IMR-90 (cell line): ENCODE data around the gene SURF6. TPM values are rescaled to one million over a fixed set of nuclear protein-coding genes. Genes with fewer than 3 reads are reported as not detected.

Source experiments
- ATAC-seq: fragments of 200-7000 bp; cut with Tn5 transposase; 2 replicates; pipeline ENCODE4 v1.9.1; 2020; ENCODE audit warnings: low read depth, mild to moderate bottlenecking, moderate library complexity
- BruUV-seq: library from RNA; stranded (reverse); fragments of 400-500 nt; replicated peaks from 2 replicates; lab custom pipeline; 2021; lab: Mats Ljungman, UMichigan
- CTCF ChIA-PET: fragments of 300-600 bp; formaldehyde crosslinking; extraction: SDS; loops from one replicate; lab custom pipeline; 2021; ENCODE audit warnings: antibody characterized with exemption; lab: Yijun Ruan, JAX
- POLR2A ChIA-PET: fragments of 300-600 bp; sonication (Branson Sonifier 250); formaldehyde crosslinking; loops from one replicate; lab custom pipeline; 2022; ENCODE audit warnings: antibody characterized with exemption; ENCODE audit not compliant: unreplicated experiment; lab: Charles Lee
- DNase-seq: peaks from one replicate; pipeline ENCODE4 v3.0.0; 2013
- H2AFZ ChIP-seq: replicated peaks from 2 replicates; pipeline ENCODE3; 2013; ENCODE audit warnings: low read length, mild to moderate bottlenecking; ENCODE audit not compliant: poor library complexity
- H2AK5ac ChIP-seq: 2 replicates; pipeline ENCODE4 v1.6.1; 2013; ENCODE audit warnings: low read depth, low read length, inconsistent platforms
- H2AK9ac ChIP-seq: replicated peaks from 2 replicates; pipeline ENCODE3; 2013; ENCODE audit warnings: mild to moderate bottlenecking, low read depth, low read length, moderate library complexity; ENCODE audit not compliant: poor library complexity
- H2BK120ac ChIP-seq: 2 replicates; pipeline ENCODE4 v1.6.1; 2013; ENCODE audit warnings: low read depth, low read length, inconsistent platforms
- H2BK15ac ChIP-seq: 3 replicates; pipeline ENCODE4 v1.6.1; 2013; ENCODE audit warnings: low read depth, low read length, inconsistent platforms
- H2BK20ac ChIP-seq: 2 replicates; pipeline ENCODE4 v1.6.1; 2013; ENCODE audit warnings: low read depth, mild to moderate bottlenecking, inconsistent platforms, low read length, moderate library complexity
- H2BK5ac ChIP-seq: 2 replicates; pipeline ENCODE4 v1.6.1; 2013; ENCODE audit warnings: mild to moderate bottlenecking, low read depth, low read length, inconsistent platforms; ENCODE audit not compliant: poor library complexity, severe bottlenecking
- H3K14ac ChIP-seq: replicated peaks from 2 replicates; pipeline ENCODE4 v1.6.1; 2013; ENCODE audit warnings: low read depth, low read length, inconsistent platforms
- H3K18ac ChIP-seq: 2 replicates; pipeline ENCODE4 v1.6.1; 2013; ENCODE audit warnings: low read depth, low read length, control low read depth
- H3K23ac ChIP-seq: 2 replicates; pipeline ENCODE4 v1.6.1; 2013; ENCODE audit warnings: low read depth, low read length, inconsistent platforms
- H3K27ac ChIP-seq: 2 replicates; pipeline ENCODE4 v1.5.1; 2013; ENCODE audit warnings: mild to moderate bottlenecking, control low read depth, low read length; ENCODE audit not compliant: insufficient read depth
- H3K27me3 ChIP-seq: 2 replicates; pipeline ENCODE4 v1.6.1; 2013; ENCODE audit warnings: low read length; ENCODE audit not compliant: control insufficient read depth, insufficient read depth
- H3K36me3 ChIP-seq: 2 replicates; pipeline ENCODE4 v1.6.1; 2013; ENCODE audit warnings: low read length, mixed read lengths; ENCODE audit not compliant: control insufficient read depth, insufficient read depth
- H3K4ac ChIP-seq: 2 replicates; pipeline ENCODE4 v1.6.1; 2013; ENCODE audit warnings: low read depth, low read length, inconsistent platforms
- H3K4me1 ChIP-seq: 2 replicates; pipeline ENCODE4 v1.6.1; 2013; ENCODE audit warnings: low read length, mixed read lengths; ENCODE audit not compliant: control insufficient read depth, insufficient read depth
- H3K4me2 ChIP-seq: 2 replicates; pipeline ENCODE4 v1.6.1; 2013; ENCODE audit warnings: low read depth, mild to moderate bottlenecking, control low read depth, low read length, moderate library complexity
- H3K4me3 ChIP-seq: 2 replicates; pipeline ENCODE4 v1.5.1; 2013; ENCODE audit warnings: low read depth, mild to moderate bottlenecking, control low read depth, low read length, moderate library complexity; ENCODE audit not compliant: insufficient read depth
- H3K56ac ChIP-seq: 2 replicates; pipeline ENCODE4 v1.6.1; 2013; ENCODE audit warnings: low read length, inconsistent platforms; ENCODE audit not compliant: insufficient read depth; ENCODE audit errors: extremely low read depth
- H3K79me1 ChIP-seq, 2 experiments: 2 replicates each; pipeline ENCODE4 v1.6.1; 2013; ENCODE audit warnings: low read length in 2 of 2, inconsistent platforms in 1 of 2, low read depth in 1 of 2
- H3K9ac ChIP-seq: 2 replicates; pipeline ENCODE4 v1.6.1; 2013; ENCODE audit warnings: low read depth, low read length, control low read depth
- H3K9me1 ChIP-seq: 2 replicates; pipeline ENCODE4 v1.6.1; 2013; ENCODE audit warnings: low read length, inconsistent platforms; ENCODE audit not compliant: insufficient read depth
- H3K9me3 ChIP-seq: 2 replicates; pipeline ENCODE4 v1.6.1; 2013; ENCODE audit warnings: low read length; ENCODE audit not compliant: control insufficient read depth, insufficient read depth
- H4K20me1 ChIP-seq: 2 replicates; pipeline ENCODE4 v1.6.1; 2013; ENCODE audit warnings: low read length, inconsistent platforms; ENCODE audit not compliant: insufficient read depth
- H4K5ac ChIP-seq: 2 replicates; pipeline ENCODE4 v1.6.1; 2013; ENCODE audit warnings: mild to moderate bottlenecking, low read depth, low read length, control low read depth
- H4K8ac ChIP-seq, 2 experiments: 2 replicates each; pipeline ENCODE4 v1.6.1; 2013; ENCODE audit warnings: low read depth in 2 of 2, low read length in 2 of 2, control low read depth in 1 of 2, inconsistent platforms in 1 of 2
- H4K91ac ChIP-seq: 2 replicates; pipeline ENCODE4 v1.6.1; 2013; ENCODE audit warnings: low read depth, low read length, inconsistent platforms; ENCODE audit not compliant: insufficient read depth
- BHLHE40 ChIP-seq: fragments of 150-350 bp; IDR thresholded peaks from 2 replicates; pipeline ENCODE4 v1.6.1; 2016; ENCODE audit warnings: mild to moderate bottlenecking, low read depth, low read length
- CEBPB ChIP-seq: IDR thresholded peaks from 2 replicates; pipeline ENCODE4 v1.6.1; 2012; ENCODE audit warnings: low read depth, low read length, improper control_type of control experiment
- CHD1 ChIP-seq: IDR thresholded peaks from 2 replicates; pipeline ENCODE4 v1.6.1; 2012; ENCODE audit warnings: low read depth, low read length, improper control_type of control experiment
- ELK1 ChIP-seq: fragments of 150-350 bp; IDR thresholded peaks from 2 replicates; pipeline ENCODE4 v1.6.1; 2016; ENCODE audit warnings: low read depth, mild to moderate bottlenecking, low read length, moderate library complexity, borderline replicate concordance
- MAFK ChIP-seq: IDR thresholded peaks from 2 replicates; pipeline ENCODE4 v1.6.1; 2012; ENCODE audit warnings: low read depth, low read length, improper control_type of control experiment
- MAZ ChIP-seq: IDR thresholded peaks from 2 replicates; pipeline ENCODE4 v1.6.1; 2012; ENCODE audit warnings: low read depth, mild to moderate bottlenecking, low read length, improper control_type of control experiment, moderate library complexity, borderline replicate concordance
- MXI1 ChIP-seq: IDR thresholded peaks from 2 replicates; pipeline ENCODE4 v1.6.1; 2012; ENCODE audit warnings: low read depth, mild to moderate bottlenecking, low read length, moderate library complexity, borderline replicate concordance
- RAD21 ChIP-seq: IDR thresholded peaks from 2 replicates; pipeline ENCODE4 v1.6.1; 2012; ENCODE audit warnings: low read length, improper control_type of control experiment
- RFX5 ChIP-seq: IDR thresholded peaks from 2 replicates; pipeline ENCODE4 v1.8.0; 2012; ENCODE audit warnings: low read depth, mild to moderate bottlenecking, low read length, moderate library complexity
- SMC3 ChIP-seq: fragments of 150-350 bp; IDR thresholded peaks from 2 replicates; pipeline ENCODE4 v1.6.1; 2016; ENCODE audit warnings: low read depth, mild to moderate bottlenecking, antibody characterized with exemption, low read length, moderate library complexity
- WGBS, 2 experiments: methylation state at CpG; one replicate each; pipeline versions ENCODE4 v1.1.5 to v1.1.7; 2013; ENCODE audit warnings: missing lambda C conversion rate in 2 of 2; ENCODE audit not compliant: insufficient read length in 1 of 2; ENCODE audit errors: extremely low coverage in 2 of 2; 5-methylcytosine and 5-hydroxymethylcytosine counted together
- dilution Hi-C: fragments of 300-500 bp; cut with HindIII; formaldehyde crosslinking; loops from one replicate; pipeline ENCODE4 v1.14.3; 2018; ENCODE audit warnings: low sequenced_read_pairs; ENCODE audit not compliant: unreplicated experiment
- in situ Hi-C: fragments of 300-500 bp; cut with MboI; formaldehyde crosslinking; loops from 3 replicates; pipeline ENCODE4 v1.14.3; 2019; ENCODE audit warnings: low sequenced_read_pairs, inconsistent platforms, mixed read lengths
- intact Hi-C: fragments of 100-400 bp; cut with micrococcal nuclease; formaldehyde crosslinking; loops from 2 replicates; pipeline ENCODE4 v1.10.0; 2022
- polyA plus RNA-seq, 3 experiments: library from polyadenylated mRNA; depleted of rRNA; stranded (reverse); fragments of >200 nt; gene quantifications; 2 replicates each; pipeline ENCODE4 v1.2.3, GENCODE V29; 2012; ENCODE audit warnings: low replicate concordance in 1 of 3
- total RNA-seq: library from RNA; depleted of rRNA; stranded (reverse); fragments of >200 nt; gene quantifications from 2 replicates; pipeline ENCODE4 v1.2.3, GENCODE V29; 2012

SURF6 gene
- total and polyA plus RNA-seq, 2 of the 4 experiments (the other 2 are of a cell fraction): 6.1 to 12.8 TPM

- no peak overlapping the region for H2AK5ac ChIP-seq
- no peak overlapping the region for H2BK120ac ChIP-seq
- peaks cover 10% of the 10 kb centered on the region; the same call in 1 of the 2 replicates for H3K9me1 ChIP-seq
- dilution Hi-C loops: no loop called here
- no peak overlapping the region for H2BK20ac ChIP-seq
- H3K79me1 ChIP-seq: peaks cover 17 to 34% of the 10 kb centered on the region in 2 experiments; a peak in 3 of 4 replicates
- no peak overlapping the region for H2AK9ac ChIP-seq
- no peaks in the 10 kb centered on the region for H3K4me1 ChIP-seq
- H3K27me3 ChIP-seq: no peaks in the 10 kb centered on the region
- in situ Hi-C loops: no loop called here
- no peak overlapping the region for H4K91ac ChIP-seq
- ChIA-PET CTCF (no interaction called here), POLR2A (no interaction called here)
- no peak overlapping the region for H3K18ac ChIP-seq
- H3K9me3 ChIP-seq: no peaks in the 10 kb centered on the region
- no peak overlapping the region for H3K23ac ChIP-seq
- 98% methylated on average over 44 of the region's 57 CpGs; no CpG with 5 or more reads in 1 of the 2 experiments for WGBS, 2 experiments
- no peak for TF ChIP-seq RAD21
- no peak for TF ChIP-seq ELK1
- TF ChIP-seq MXI1: no peak
- TF ChIP-seq SMC3: no peak
- no peak for TF ChIP-seq BHLHE40
- no peak for TF ChIP-seq CEBPB
- TF ChIP-seq RFX5: no peak
- no peak for TF ChIP-seq MAZ
- TF ChIP-seq CHD1: no peak
- no peak for TF ChIP-seq MAFK
- H3K36me3 ChIP-seq: peaks cover 35% of the 10 kb centered on the region
- no peak overlapping the region for H3K14ac ChIP-seq
- H3K9ac ChIP-seq: no peak overlapping the region
- no peak overlapping the region for H2AFZ ChIP-seq
- H4K20me1 ChIP-seq: no peaks in the 10 kb centered on the region; the same call in 1 of the 2 replicates
- ATAC-seq: no peak
- H3K4me2 ChIP-seq: no peak overlapping the region
- H3K4ac ChIP-seq: no peak overlapping the region
- H2BK15ac ChIP-seq: no peak overlapping the region
- no peak for DNase-seq
- H3K4me3 ChIP-seq: no peak overlapping the region
- intact Hi-C loops: no loop called here
- no peak overlapping the region for H3K27ac ChIP-seq
- no TSS peak for BruUV-seq
- no peak overlapping the region for H4K5ac ChIP-seq
- no peak overlapping the region for H2BK5ac ChIP-seq
- no peak overlapping the region for H3K56ac ChIP-seq
- no peak overlapping the region for H4K8ac ChIP-seq
Observed at GRCh38 chr9:133331641-133332380, 4.2 kb downstream of the SURF6 start.
